ENCODE measurements around the gene PLD1.

- no peak for TF ChIP-seq POLR2AphosphoS5 (IDR thresholded peaks at IDR 0.05)
- TF ChIP-seq CTCF (IDR thresholded peaks at IDR 0.05): no peak
Observed at GRCh38 chr3:171688002-171688401, 122.3 kb downstream of the PLD1 start.
